Measurements from ENCODE around the gene ADRM1. TPM values are rescaled to one million over a fixed set of nuclear protein-coding genes. Genes with fewer than 3 reads are reported as not detected.

Gene ADRM1
- total RNA-seq (2022; extraction: Qiagen RNA extraction; ENCODE audit: low read depth): 155 to 197 TPM (median 177 TPM) in 5 replicates

GRCh38 chr20:62302341-62303061, at the start of gene ADRM1:
ADRM1 (plus strand) TSS chr20:62302997; CDS start chr20:62303569, 572 bp downstream.

Other genes with a start within 250 kb of the ADRM1 start
- 12.8 to 26.7 TPM (median 14.9 TPM) in 5 replicates for gene TAF4, start 237.1 kb upstream of the ADRM1 start, total RNA-seq (2022; extraction: Qiagen RNA extraction; ENCODE audit: low read depth)
- 22.9 to 27.7 TPM (median 25.5 TPM) in 5 replicates for gene LSM14B, start 180.5 kb upstream of the ADRM1 start, total RNA-seq (2022; extraction: Qiagen RNA extraction; ENCODE audit: low read depth)
- gene PSMA7, start 159.6 kb upstream of the ADRM1 start, total RNA-seq (2022; extraction: Qiagen RNA extraction; ENCODE audit: low read depth): 485 to 620 TPM (median 570 TPM) in 5 replicates
- 6.1 to 10.1 TPM (median 9.2 TPM) in 5 replicates for gene SS18L1, start 159.2 kb upstream of the ADRM1 start, total RNA-seq (2022; extraction: Qiagen RNA extraction; ENCODE audit: low read depth)
- gene MTG2, start 120.0 kb upstream of the ADRM1 start, total RNA-seq (2022; extraction: Qiagen RNA extraction; ENCODE audit: low read depth): 27.3 to 39.5 TPM (median 36.2 TPM) in 5 replicates
- gene HRH3, start 82.7 kb upstream of the ADRM1 start, total RNA-seq (2022; extraction: Qiagen RNA extraction; ENCODE audit: low read depth): not detected in 5 replicates
- 15.6 to 20.1 TPM (median 17.8 TPM) in 5 replicates for gene OSBPL2, start 64.5 kb upstream of the ADRM1 start, total RNA-seq (2022; extraction: Qiagen RNA extraction; ENCODE audit: low read depth)
- 195 to 408 TPM (median 321 TPM) in 5 replicates for gene LAMA5, start 64.3 kb downstream of the ADRM1 start, total RNA-seq (2022; extraction: Qiagen RNA extraction; ENCODE audit: low read depth)
- 2,577 to 3,032 TPM (median 2,708 TPM) in 5 replicates for gene RPS21, start 84.1 kb downstream of the ADRM1 start, total RNA-seq (2022; extraction: Qiagen RNA extraction; ENCODE audit: low read depth)
- 3.6 to 5.6 TPM (median 4.8 TPM) in 5 replicates for gene CABLES2, start 104.3 kb downstream of the ADRM1 start, total RNA-seq (2022; extraction: Qiagen RNA extraction; ENCODE audit: low read depth)
- 0.07 to 0.29 TPM (median 0.16 TPM) in 5 replicates for gene RBBP8NL, start 124.5 kb downstream of the ADRM1 start, total RNA-seq (2022; extraction: Qiagen RNA extraction; ENCODE audit: low read depth)
- 0.45 to 0.88 TPM (median 0.83 TPM) in 5 replicates for gene GATA5, start 173.0 kb downstream of the ADRM1 start, total RNA-seq (2022; extraction: Qiagen RNA extraction; ENCODE audit: low read depth)

Data from A549 treated with RU486 at 1 μM for 4 hours (cell line).